Lower leg skin (tissue), 4 donors: ENCODE data around the gene PRTN3. TPM values are rescaled to one million over a fixed set of nuclear protein-coding genes. Genes with fewer than 3 reads are reported as not detected.
A peak's percentile ranks its signal among the peaks of the same experiment; 100 is the strongest.

ENCODE experiments used
- DNase-seq, 2 donors: peaks; one replicate each; pipeline ENCODE4 v3.0.0-alpha.2; 2019; ENCODE audit warnings: low spot score in 2 of 2
- H3K4me3 ChIP-seq: fragments of 200-600 bp; sonication (generic); 2 replicates; pipeline ENCODE4 v1.5.1; 2017; ENCODE audit warnings: mild to moderate bottlenecking, low read depth; ENCODE audit not compliant: poor library complexity, severe bottlenecking
- POLR2A ChIP-seq, 2 donors: fragments of 450-650 bp; IDR thresholded peaks; one replicate each; pipeline ENCODE4 v1.6.1; 2016 to 2017; ENCODE audit warnings: antibody characterized with exemption in 2 of 2, mild to moderate bottlenecking in 1 of 2, moderate library complexity in 1 of 2
- WGBS, 2 donors: methylation state at CpG; one replicate each; pipeline ENCODE4 v1.1.5; 2018; 5-methylcytosine and 5-hydroxymethylcytosine counted together
- intact Hi-C: fragments of 100-400 bp; cut with DNase I; formaldehyde crosslinking; loops from one replicate; pipeline ENCODE4 v1.15.0; 2023; ENCODE audit warnings: low total_unique reads
- total RNA-seq, 4 donors: library from RNA; depleted of rRNA; stranded (reverse); fragments of >200 nt; gene quantifications; one replicate each; pipeline ENCODE4 v1.1.0, GENCODE V29; 2016
- TF ChIP-seq, protein P1 (sequence below), 3 donors: fragments of 450-650 bp; IDR thresholded peaks; one replicate each; pipeline ENCODE4 v1.5.1; 2016; ENCODE audit warnings: antibody characterized with exemption in 3 of 3, mild to moderate bottlenecking in 3 of 3, moderate library complexity in 2 of 3

PRTN3 gene
- total RNA-seq, 4 donors from 2014 or later = 0.86 TPM; not detected in 3

DNA sequence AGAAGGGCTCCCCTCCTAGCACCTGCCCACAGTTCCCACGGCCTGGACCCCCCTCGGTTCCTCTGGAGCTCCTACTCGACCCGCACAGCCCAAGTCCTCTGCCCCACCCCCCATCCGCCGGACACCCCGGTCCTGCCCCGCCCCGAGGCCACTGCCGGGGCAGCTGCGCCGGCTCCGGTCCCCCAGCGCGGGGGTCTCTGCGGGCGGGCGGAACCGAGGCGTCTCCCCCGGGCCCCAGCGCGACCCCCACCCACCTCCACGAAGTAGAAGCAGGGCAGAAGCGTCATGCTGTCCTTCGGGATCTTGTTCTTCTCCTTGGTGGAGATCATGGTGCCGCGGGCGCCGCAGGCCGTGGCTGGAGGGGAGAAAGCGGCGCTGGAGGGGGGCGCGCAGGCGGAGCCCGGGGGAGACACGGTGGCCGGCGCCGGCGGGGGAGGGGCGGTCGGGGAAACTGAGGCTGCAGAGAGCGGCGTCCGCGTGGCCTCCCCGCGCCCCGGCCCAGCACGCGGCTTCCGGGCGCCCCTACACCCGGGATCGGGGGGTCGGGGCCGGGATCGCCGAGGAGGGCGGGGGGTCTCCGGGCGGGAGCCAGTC, 19.5 kb upstream of the PRTN3 start:
- intact Hi-C loops = no loop called here
- no peak for DNase-seq

DNA sequence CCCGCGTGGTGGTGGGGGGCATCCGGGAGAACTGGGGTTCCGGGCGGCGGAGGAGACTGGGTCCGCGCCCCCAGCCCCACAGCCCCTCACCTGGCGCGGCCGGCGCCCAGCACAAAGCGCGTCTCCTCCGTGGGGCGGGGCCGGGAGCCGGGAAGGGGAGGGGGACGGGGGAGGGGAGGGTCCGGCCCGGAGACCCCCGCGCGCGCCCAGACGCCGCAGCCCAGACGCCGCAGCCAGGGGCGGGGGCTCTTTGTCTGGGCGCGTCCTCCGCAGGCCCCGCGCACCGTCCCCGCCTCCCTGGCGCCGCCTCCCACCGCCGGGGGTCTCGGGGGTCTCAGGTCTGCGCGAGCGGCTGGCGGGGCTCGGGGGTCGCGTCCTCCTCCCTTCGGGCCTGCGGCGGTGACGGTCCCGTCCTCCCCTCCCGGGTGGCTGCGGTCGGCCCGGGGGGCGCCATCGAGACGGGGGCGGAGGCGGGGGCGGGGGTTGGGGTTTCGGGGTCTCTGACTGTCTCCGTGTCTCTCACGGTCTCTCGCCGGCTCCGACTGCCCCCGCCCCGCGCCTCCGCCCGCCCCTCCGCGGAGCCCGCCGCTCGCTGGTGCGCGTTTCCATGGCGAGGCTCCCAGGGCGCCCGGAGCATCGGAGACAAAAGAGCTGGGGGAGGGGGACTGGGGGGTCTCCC, 18.8 kb upstream of the PRTN3 start, which contains the start of gene PLPPR3:
PLPPR3 (minus strand) TSS at position 131 of the 679 bp plus-strand sequence. CDS start 396 bp downstream, outside the sequence.
- DNase-seq = no peak
- 4% methylated on average over 13 to 19 of the region's 86 CpGs for WGBS, 2 donors
- intact Hi-C loops = no loop called here

More for the DNA sequence above, 19.5 kb upstream of the PRTN3 start:
- peak overlapping the region; percentile 21 for H3K4me3 ChIP-seq
- 5 to 8% methylated on average over 4 to 28 of the region's 64 CpGs for WGBS, 2 donors
- TF ChIP-seq, protein P1, sequence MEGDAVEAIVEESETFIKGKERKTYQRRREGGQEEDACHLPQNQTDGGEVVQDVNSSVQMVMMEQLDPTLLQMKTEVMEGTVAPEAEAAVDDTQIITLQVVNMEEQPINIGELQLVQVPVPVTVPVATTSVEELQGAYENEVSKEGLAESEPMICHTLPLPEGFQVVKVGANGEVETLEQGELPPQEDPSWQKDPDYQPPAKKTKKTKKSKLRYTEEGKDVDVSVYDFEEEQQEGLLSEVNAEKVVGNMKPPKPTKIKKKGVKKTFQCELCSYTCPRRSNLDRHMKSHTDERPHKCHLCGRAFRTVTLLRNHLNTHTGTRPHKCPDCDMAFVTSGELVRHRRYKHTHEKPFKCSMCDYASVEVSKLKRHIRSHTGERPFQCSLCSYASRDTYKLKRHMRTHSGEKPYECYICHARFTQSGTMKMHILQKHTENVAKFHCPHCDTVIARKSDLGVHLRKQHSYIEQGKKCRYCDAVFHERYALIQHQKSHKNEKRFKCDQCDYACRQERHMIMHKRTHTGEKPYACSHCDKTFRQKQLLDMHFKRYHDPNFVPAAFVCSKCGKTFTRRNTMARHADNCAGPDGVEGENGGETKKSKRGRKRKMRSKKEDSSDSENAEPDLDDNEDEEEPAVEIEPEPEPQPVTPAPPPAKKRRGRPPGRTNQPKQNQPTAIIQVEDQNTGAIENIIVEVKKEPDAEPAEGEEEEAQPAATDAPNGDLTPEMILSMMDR (IDR thresholded peaks at IDR 0.05) = no peak
- no peak for TF ChIP-seq POLR2A (IDR thresholded peaks at IDR 0.05)

DNA sequence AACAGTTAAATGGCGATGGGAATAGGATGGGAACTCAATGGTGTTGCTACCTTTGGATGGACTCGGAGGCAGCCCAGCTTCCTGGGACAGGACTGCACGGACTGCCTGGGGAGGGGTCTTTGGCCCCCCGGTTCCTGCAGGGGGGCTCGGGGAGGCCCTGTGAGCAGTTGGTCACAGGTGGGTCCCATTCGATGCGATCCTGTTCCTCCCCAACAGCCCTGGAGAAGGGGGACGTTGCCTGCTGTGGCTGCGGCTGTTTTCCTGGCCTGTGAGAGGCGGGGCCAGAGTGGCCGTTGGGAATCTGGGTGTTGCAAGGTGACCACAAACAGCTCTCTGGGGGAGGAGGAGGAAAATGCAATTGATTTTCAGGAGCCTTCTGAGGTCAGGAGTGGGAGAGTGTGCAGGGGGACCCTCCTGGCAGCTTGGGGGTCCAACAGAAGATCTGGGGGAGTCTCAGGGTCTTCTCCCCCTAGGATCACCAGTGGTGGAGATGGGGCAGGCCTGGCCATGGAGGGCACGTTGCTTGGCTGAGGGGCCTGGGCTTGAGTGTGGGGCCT, 17.2 kb upstream of the PRTN3 start:
- TF ChIP-seq POLR2A (IDR thresholded peaks at IDR 0.05) = no peak
- TF ChIP-seq, protein P1 (IDR thresholded peaks at IDR 0.05) = no peak
- DNase-seq = no peak
- intact Hi-C loops = no loop called here
- WGBS, 2 donors = 67 to 72% methylated on average over 12 of the region's 12 CpGs
- H3K4me3 ChIP-seq = no peak overlapping the region

More for the DNA sequence above, 18.8 kb upstream of the PRTN3 start, which contains the start of gene PLPPR3:
- TF ChIP-seq, protein P1 (IDR thresholded peaks at IDR 0.05) = no peak
- no peak for TF ChIP-seq POLR2A (IDR thresholded peaks at IDR 0.05)
- H3K4me3 ChIP-seq = peak within 1 kb of the TSS; percentile 21

DNA sequence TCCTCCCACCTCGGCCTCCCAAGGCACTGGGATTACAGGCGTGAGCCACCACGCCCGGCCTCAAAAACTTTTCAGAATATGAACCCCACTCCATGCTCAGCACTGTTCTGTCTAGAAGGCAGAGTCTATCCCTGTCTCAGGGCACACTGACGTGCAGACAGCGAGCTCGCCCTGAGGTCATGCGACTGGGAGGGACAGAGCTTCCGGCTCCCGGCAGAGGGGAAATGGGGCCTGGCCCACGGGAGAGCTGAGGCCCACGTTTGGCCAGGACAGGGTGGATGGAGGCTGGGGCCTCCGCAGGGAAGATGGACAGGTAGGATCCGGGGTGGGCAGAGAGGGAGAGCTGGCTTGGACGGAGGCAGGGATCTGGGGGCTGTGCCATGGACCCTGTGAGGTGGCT, 15.9 kb upstream of the PRTN3 start:
- no peak for DNase-seq
- TF ChIP-seq, protein P1 (IDR thresholded peaks at IDR 0.05) = no peak
- TF ChIP-seq POLR2A (IDR thresholded peaks at IDR 0.05) = no peak
- WGBS, 2 donors = 71 to 76% methylated on average over 15 of the region's 15 CpGs
- intact Hi-C loops = no loop called here
- no peak overlapping the region for H3K4me3 ChIP-seq

DNA sequence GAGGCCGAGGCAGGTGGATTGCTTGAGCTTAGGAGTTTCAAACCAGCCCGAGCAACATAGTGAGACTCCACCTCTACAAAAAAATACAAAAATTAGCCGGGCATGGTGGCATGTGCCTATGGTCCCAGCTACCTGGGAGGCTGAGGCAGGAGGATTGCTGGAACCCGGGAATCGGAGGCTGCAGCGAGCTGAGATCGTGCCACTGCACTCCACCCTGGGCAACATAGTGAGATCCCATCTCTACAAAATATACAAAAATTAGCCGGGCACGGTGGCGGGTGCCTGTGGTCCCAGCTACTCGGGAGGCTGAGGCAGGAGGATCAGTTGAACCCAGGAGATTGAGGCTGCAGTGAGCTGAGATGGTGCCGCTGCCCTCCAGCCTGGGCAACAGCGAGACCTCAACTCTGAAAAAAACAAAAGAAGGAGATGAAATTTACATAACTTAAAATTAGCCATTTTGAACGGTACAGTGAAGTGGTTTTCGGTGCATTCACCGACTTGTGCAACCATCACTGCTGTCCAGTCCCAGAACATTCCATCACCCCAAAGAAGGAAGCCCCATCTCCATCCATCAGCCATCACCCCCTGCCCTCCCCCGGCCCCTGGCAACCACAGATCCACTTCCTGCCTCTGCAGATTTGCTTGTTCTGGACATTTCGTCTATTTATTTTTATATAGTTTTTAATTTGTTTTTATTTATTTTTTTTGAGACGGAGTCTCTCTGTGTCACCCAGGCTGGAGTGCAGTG, 14.7 kb upstream of the PRTN3 start:
- 81 to 84% methylated on average over 19 of the region's 19 CpGs for WGBS, 2 donors
- intact Hi-C loops = no loop called here
- DNase-seq = no peak
- TF ChIP-seq, protein P1 (IDR thresholded peaks at IDR 0.05) = no peak
- TF ChIP-seq POLR2A (IDR thresholded peaks at IDR 0.05) = no peak
- H3K4me3 ChIP-seq = no peak overlapping the region
